Spinal cord (tissue), 10 donors: ENCODE measurements around the gene CHST3. TPM values are rescaled to one million over a fixed set of nuclear protein-coding genes. Genes with fewer than 3 reads are reported as not detected.

Source experiments
- DNase-seq, 6 donors: peaks; one replicate each; pipeline versions ENCODE4 v3.0.0 to v3.0.0-alpha.2; 2013 to 2015; ENCODE audit warnings: low spot score in 6 of 6, low read depth in 4 of 6
- H3K27ac ChIP-seq: one replicate; pipeline ENCODE4 v1.5.1; 2013; ENCODE audit warnings: low read depth, low read length, control low read depth
- H3K27me3 ChIP-seq: one replicate; pipeline ENCODE4 v1.6.1; 2013; ENCODE audit warnings: low read length; ENCODE audit not compliant: control insufficient read depth, insufficient read depth
- H3K36me3 ChIP-seq: one replicate; pipeline ENCODE4 v1.6.1; 2013; ENCODE audit warnings: low read length; ENCODE audit not compliant: control insufficient read depth, insufficient read depth
- H3K4me1 ChIP-seq: one replicate; pipeline ENCODE4 v1.6.1; 2013; ENCODE audit warnings: low read length; ENCODE audit not compliant: control insufficient read depth, insufficient read depth
- H3K4me3 ChIP-seq: one replicate; pipeline ENCODE4 v1.5.1; 2013; ENCODE audit warnings: low read depth, low read length, control low read depth
- H3K9me3 ChIP-seq: one replicate; pipeline ENCODE4 v1.6.1; 2013; ENCODE audit warnings: low read length; ENCODE audit not compliant: control insufficient read depth, insufficient read depth
- WGBS: methylation state at CpG from one replicate; pipeline ENCODE4 v1.1.5; 2013; ENCODE audit warnings: missing lambda C conversion rate; ENCODE audit not compliant: insufficient coverage; 5-methylcytosine and 5-hydroxymethylcytosine counted together
- polyA plus RNA-seq, 2 donors: library from polyadenylated mRNA; unstranded; fragments of 120-200 nt; gene quantifications; one replicate each; pipeline ENCODE4 v1.2.1, GENCODE V29; 2013; ENCODE audit not compliant: insufficient read length in 2 of 2
- total RNA-seq, 2 donors: library from RNA; depleted of rRNA in 1 of 2; stranded (reverse); fragments of 120-200 nt in 1 of 2; fragments of >200 nt in 1 of 2; gene quantifications; one replicate each; pipeline versions ENCODE4 v1.2.3 to v1.2.4, GENCODE V29; 2013 to 2014
- donor health status: healthy.

The CHST3 gene
- total and polyA plus RNA-seq, 4 donors, result 28.4 to 34.2 (median 31.3) TPM

GRCh38 chr10:71996592-71997371 lies 32.6 kb downstream of the CHST3 start:
- Histone ChIP-seq H3K36me3 (peaks cover 3% of the 10 kb centered on the region), H3K4me3 (no peak overlapping the region), H3K27me3 (no peaks in the 10 kb centered on the region), H3K27ac (peak overlapping the region; percentile 94), H3K4me1 (peaks cover 70% of the 10 kb centered on the region), H3K9me3 (peaks cover 2% of the 10 kb centered on the region)
- DNase-seq, result peak in 2 of 6 donors; percentile 55 to 69
- 90% methylated on average over 2 of the region's 13 CpGs for WGBS

- 45% methylated on average over 11 of the region's 14 CpGs for WGBS
- H3K4me1 ChIP-seq, result peaks cover 78% of the 10 kb centered on the region
- no peaks in the 10 kb centered on the region for H3K27me3 ChIP-seq
- H3K4me3 ChIP-seq, result no peak overlapping the region
- DNase-seq, result peak in 2 of 6 donors; percentile 80
- peak overlapping the region; percentile 94 for H3K27ac ChIP-seq
- peaks cover 9% of the 10 kb centered on the region for H3K36me3 ChIP-seq
- peaks cover 2% of the 10 kb centered on the region for H3K9me3 ChIP-seq
Measured at GRCh38 chr10:71998119-71998839, 34.1 kb downstream of the CHST3 start.

- DNase-seq, result peak in 1 of 6 donors; percentile 58
Measured at GRCh38 chr10:71998840-71999194, 34.6 kb downstream of the CHST3 start.

GRCh38 chr10:71999360-72000072 lies 35.3 kb downstream of the CHST3 start:
- 25% methylated on average over 16 of the region's 21 CpGs for WGBS
- DNase-seq, result peak in 5 of 6 donors; percentile 71 to 96 (median 83)
- Histone ChIP-seq H3K27ac (peak overlapping the region; percentile 94), H3K4me1 (peaks cover 78% of the 10 kb centered on the region), H3K36me3 (peaks cover 9% of the 10 kb centered on the region), H3K4me3 (no peak overlapping the region), H3K9me3 (no peaks in the 10 kb centered on the region), H3K27me3 (no peaks in the 10 kb centered on the region)

More at GRCh38 chr10:71998840-71999194, 34.6 kb downstream of the CHST3 start:
- peaks cover 2% of the 10 kb centered on the region for H3K9me3 ChIP-seq
- H3K4me1 ChIP-seq, result peaks cover 78% of the 10 kb centered on the region
- H3K4me3 ChIP-seq, result no peak overlapping the region
- 15% methylated on average over 2 of the region's 5 CpGs for WGBS
- H3K27me3 ChIP-seq, result no peaks in the 10 kb centered on the region
- peaks cover 9% of the 10 kb centered on the region for H3K36me3 ChIP-seq
- H3K27ac ChIP-seq, result peak overlapping the region; percentile 94

GRCh38 chr10:72000073-72001032 lies 36.2 kb downstream of the CHST3 start:
- Histone ChIP-seq H3K4me3 (no peak overlapping the region), H3K36me3 (peaks cover 9% of the 10 kb centered on the region), H3K4me1 (peaks cover 73% of the 10 kb centered on the region), H3K9me3 (no peaks in the 10 kb centered on the region), H3K27me3 (no peaks in the 10 kb centered on the region), H3K27ac (peak overlapping the region; percentile 94)
- WGBS, result 36% methylated on average over 10 of the region's 14 CpGs
- DNase-seq, result no peak

- peak overlapping the region; percentile 94 for H3K27ac ChIP-seq
- peak in 2 of 6 donors; percentile 71 to 83 for DNase-seq
- peaks cover 9% of the 10 kb centered on the region for H3K36me3 ChIP-seq
- WGBS, result 32% methylated on average over 4 of the region's 4 CpGs
- no peaks in the 10 kb centered on the region for H3K27me3 ChIP-seq
- H3K9me3 ChIP-seq, result no peaks in the 10 kb centered on the region
- H3K4me3 ChIP-seq, result no peak overlapping the region
- peaks cover 74% of the 10 kb centered on the region for H3K4me1 ChIP-seq
Measured at GRCh38 chr10:72001033-72001395, 36.8 kb downstream of the CHST3 start.

GRCh38 chr10:72002354-72003295 lies 38.4 kb downstream of the CHST3 start:
- WGBS, result 79% methylated on average over 6 of the region's 8 CpGs

GRCh38 chr10:72006026-72006425 lies 41.8 kb downstream of the CHST3 start:
- WGBS, result 79% methylated on average over 2 of the region's 3 CpGs
- H3K36me3 ChIP-seq, result peaks cover 33% of the 10 kb centered on the region
- H3K4me3 ChIP-seq, result no peak overlapping the region
- peaks cover 75% of the 10 kb centered on the region for H3K4me1 ChIP-seq
- H3K27ac ChIP-seq, result no peak overlapping the region
- H3K9me3 ChIP-seq, result no peaks in the 10 kb centered on the region
- no peaks in the 10 kb centered on the region for H3K27me3 ChIP-seq
- no peak for DNase-seq

More at GRCh38 chr10:72002354-72003295, 38.4 kb downstream of the CHST3 start:
- H3K4me3 ChIP-seq, result no peak overlapping the region
- peaks cover 76% of the 10 kb centered on the region for H3K4me1 ChIP-seq
- H3K9me3 ChIP-seq, result no peaks in the 10 kb centered on the region
- no peak overlapping the region for H3K27ac ChIP-seq
- H3K36me3 ChIP-seq, result peaks cover 20% of the 10 kb centered on the region
- no peaks in the 10 kb centered on the region for H3K27me3 ChIP-seq
- no peak for DNase-seq
